Measurements from ENCODE around the gene PTPRG.

The PTPRG gene

GRCh38 chr3:61853912-61854311 is 292.5 kb downstream of the PTPRG start:
- Histone ChIP-seq H3K4me1 (ENCODE audit: insufficient read depth, poor library complexity, severe bottlenecking) (peaks cover 3% of the 10 kb centered on the region), H3K27ac (ENCODE audit: poor library complexity, severe bottlenecking) (no peak overlapping the region), H3K36me3 (ENCODE audit: low read depth) (no peaks in the 10 kb centered on the region), H3K27me3 (ENCODE audit: insufficient read depth, poor library complexity, severe bottlenecking) (no peaks in the 10 kb centered on the region), H3K4me3 (ENCODE audit: severe bottlenecking) (no peak overlapping the region), H3K9me3 (ENCODE audit: severe bottlenecking) (no peaks in the 10 kb centered on the region)
- no peak for DNase-seq (ENCODE audit: low spot score)
- no peak for TF ChIP-seq CTCF (IDR thresholded peaks at IDR 0.05; ENCODE audit: poor library complexity, severe bottlenecking)
- no peak for ATAC-seq (ENCODE audit: low read depth)

GRCh38 chr3:61855211-61855610 is 293.8 kb downstream of the PTPRG start:
- DNase-seq (ENCODE audit: low spot score) (no peak), ATAC-seq (ENCODE audit: low read depth) (no peak)
- H3K4me3 ChIP-seq (ENCODE audit: severe bottlenecking): no peak overlapping the region
- no peaks in the 10 kb centered on the region for H3K4me1 ChIP-seq (ENCODE audit: insufficient read depth, poor library complexity, severe bottlenecking)
- H3K9me3 ChIP-seq (ENCODE audit: severe bottlenecking): no peaks in the 10 kb centered on the region
- no peak overlapping the region for H3K27ac ChIP-seq (ENCODE audit: poor library complexity, severe bottlenecking)
- no peak for TF ChIP-seq CTCF (IDR thresholded peaks at IDR 0.05; ENCODE audit: poor library complexity, severe bottlenecking)
- no peaks in the 10 kb centered on the region for H3K27me3 ChIP-seq (ENCODE audit: insufficient read depth, poor library complexity, severe bottlenecking)
- no peaks in the 10 kb centered on the region for H3K36me3 ChIP-seq (ENCODE audit: low read depth)

GRCh38 chr3:61857297-61857696 is 295.9 kb downstream of the PTPRG start:
- no peaks in the 10 kb centered on the region for H3K36me3 ChIP-seq (ENCODE audit: low read depth)
- H3K27me3 ChIP-seq (ENCODE audit: insufficient read depth, poor library complexity, severe bottlenecking): no peaks in the 10 kb centered on the region
- no peak overlapping the region for H3K27ac ChIP-seq (ENCODE audit: poor library complexity, severe bottlenecking)
- no peak for TF ChIP-seq CTCF (IDR thresholded peaks at IDR 0.05; ENCODE audit: poor library complexity, severe bottlenecking)
- H3K9me3 ChIP-seq (ENCODE audit: severe bottlenecking): no peaks in the 10 kb centered on the region
- no peak for DNase-seq (ENCODE audit: low spot score)
- no peak overlapping the region for H3K4me3 ChIP-seq (ENCODE audit: severe bottlenecking)
- no peak for ATAC-seq (ENCODE audit: low read depth)
- no peaks in the 10 kb centered on the region for H3K4me1 ChIP-seq (ENCODE audit: insufficient read depth, poor library complexity, severe bottlenecking)

GRCh38 chr3:61858054-61858453 is 296.7 kb downstream of the PTPRG start:
- ATAC-seq (ENCODE audit: low read depth): peak; percentile 57; the same call in 2 of the 3 replicates
- Histone ChIP-seq H3K4me3 (ENCODE audit: severe bottlenecking) (no peak overlapping the region), H3K9me3 (ENCODE audit: severe bottlenecking) (no peaks in the 10 kb centered on the region), H3K4me1 (ENCODE audit: insufficient read depth, poor library complexity, severe bottlenecking) (no peaks in the 10 kb centered on the region), H3K27me3 (ENCODE audit: insufficient read depth, poor library complexity, severe bottlenecking) (no peaks in the 10 kb centered on the region), H3K27ac (ENCODE audit: poor library complexity, severe bottlenecking) (no peak overlapping the region), H3K36me3 (ENCODE audit: low read depth) (no peaks in the 10 kb centered on the region)
- DNase-seq (ENCODE audit: low spot score): no peak
- peak; percentile 71 for TF ChIP-seq CTCF (IDR thresholded peaks at IDR 0.05; ENCODE audit: poor library complexity, severe bottlenecking)

- Histone ChIP-seq H3K4me3 (ENCODE audit: severe bottlenecking) (no peak overlapping the region), H3K27me3 (ENCODE audit: insufficient read depth, poor library complexity, severe bottlenecking) (no peaks in the 10 kb centered on the region), H3K36me3 (ENCODE audit: low read depth) (no peaks in the 10 kb centered on the region), H3K4me1 (ENCODE audit: insufficient read depth, poor library complexity, severe bottlenecking) (no peaks in the 10 kb centered on the region), H3K27ac (ENCODE audit: poor library complexity, severe bottlenecking) (no peak overlapping the region), H3K9me3 (ENCODE audit: severe bottlenecking) (no peaks in the 10 kb centered on the region)
- no peak for TF ChIP-seq CTCF (IDR thresholded peaks at IDR 0.05; ENCODE audit: poor library complexity, severe bottlenecking)
- ATAC-seq (ENCODE audit: low read depth) (no peak), DNase-seq (ENCODE audit: low spot score) (no peak)
Observed at GRCh38 chr3:61861410-61861809, 300.0 kb downstream of the PTPRG start.

All from RWPE2 (cell line).